Measurements from ENCODE around the gene QPCTL.
"Not testable (repeated sequence)": the region's sequence is repeated elsewhere in the genome, so short reads cannot be mapped to it uniquely, and the experiment has no call there.

Gene QPCTL

DNA sequence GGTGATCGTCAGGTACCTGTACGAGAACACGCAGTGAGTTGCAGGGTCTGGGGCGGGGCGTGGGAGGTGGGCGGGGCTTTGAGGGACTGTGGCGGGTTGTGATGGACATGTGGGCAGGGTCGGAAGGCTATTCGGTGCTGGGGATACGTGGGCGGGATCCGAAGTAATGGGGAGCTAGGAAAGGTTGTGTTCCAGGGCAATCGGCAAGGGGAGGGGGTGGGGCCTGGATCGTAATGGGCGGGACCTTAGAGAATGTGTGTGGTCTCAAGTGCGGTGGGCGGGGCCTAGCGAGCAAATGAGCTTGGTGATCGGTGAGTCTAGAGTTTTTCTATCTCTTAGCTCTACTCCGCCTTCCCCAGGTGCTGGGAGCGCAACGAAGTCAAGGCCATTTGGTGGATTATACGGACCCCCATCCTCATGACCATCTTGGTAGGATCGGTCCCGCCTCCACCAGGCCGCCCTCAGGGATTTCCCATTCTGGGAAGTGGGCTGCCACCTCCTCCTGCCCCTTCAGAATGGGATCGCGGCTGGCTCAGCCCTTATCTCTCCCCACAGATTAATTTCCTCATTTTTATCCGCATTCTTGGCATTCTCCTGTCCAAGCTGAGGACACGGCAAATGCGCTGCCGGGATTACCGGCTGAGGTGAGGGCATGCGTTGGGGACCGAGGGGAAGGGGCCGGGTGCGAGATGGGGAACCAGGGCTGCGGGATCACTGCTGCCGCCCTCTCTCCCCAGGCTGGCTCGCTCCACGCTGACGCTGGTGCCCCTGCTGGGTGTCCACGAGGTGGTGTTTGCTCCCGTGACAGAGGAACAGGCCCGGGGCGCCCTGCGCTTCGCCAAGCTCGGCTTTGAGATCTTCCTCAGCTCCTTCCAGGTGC is 14.9 kb upstream of the QPCTL start:
- peak; percentile 92 for DNase-seq

DNA sequence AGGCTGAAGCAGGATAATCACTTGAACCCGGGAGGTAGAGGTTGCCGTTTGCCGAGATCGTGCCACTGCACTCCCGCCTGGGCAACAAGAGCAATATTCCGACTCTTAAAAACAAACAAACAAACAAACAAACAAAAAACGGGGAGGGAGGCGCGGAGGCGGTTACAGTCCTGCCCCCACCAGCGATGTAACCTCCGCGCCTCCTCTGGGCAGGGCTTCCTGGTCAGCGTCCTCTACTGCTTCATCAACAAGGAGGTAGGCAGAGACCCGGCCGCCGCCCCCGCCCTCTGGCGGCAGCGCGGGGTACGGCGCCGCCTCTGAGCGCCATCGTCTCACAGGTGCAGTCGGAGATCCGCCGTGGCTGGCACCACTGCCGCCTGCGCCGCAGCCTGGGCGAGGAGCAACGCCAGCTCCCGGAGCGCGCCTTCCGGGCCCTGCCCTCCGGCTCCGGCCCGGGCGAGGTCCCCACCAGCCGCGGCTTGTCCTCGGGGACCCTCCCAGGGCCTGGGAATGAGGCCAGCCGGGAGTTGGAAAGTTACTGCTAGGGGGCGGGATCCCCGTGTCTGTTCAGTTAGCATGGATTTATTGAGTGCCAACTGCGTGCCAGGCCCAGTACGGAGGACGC is 11.0 kb upstream of the QPCTL start:
- peak; percentile 95 for DNase-seq

DNA sequence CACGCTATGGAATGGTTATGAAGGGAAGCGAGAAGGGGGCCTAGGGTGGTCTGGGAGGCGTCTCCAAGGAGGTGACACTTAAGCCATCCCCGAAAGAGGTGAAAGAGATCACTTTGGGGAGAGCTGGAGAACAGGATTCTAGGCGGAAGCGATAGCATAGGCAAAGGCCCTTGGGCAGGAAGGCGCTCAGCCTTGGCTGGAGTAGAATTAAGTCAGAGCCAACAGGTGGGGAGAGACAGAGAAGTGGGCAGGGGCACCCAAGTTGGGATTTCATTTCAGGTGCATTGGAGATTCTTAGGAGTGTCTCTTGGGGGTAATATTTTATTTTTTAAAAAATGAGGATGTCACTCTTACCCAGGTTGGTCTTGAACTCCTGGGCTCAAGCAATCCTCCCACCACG is 10.3 kb upstream of the QPCTL start:
- DNase-seq: no peak

- no peak for DNase-seq
Observed at GRCh38 chr19:45682908-45683307, 9.6 kb upstream of the QPCTL start.

GRCh38 chr19:45685045-45685444 is 7.4 kb upstream of the QPCTL start:
- DNase-seq: not testable (repeated sequence)

DNA sequence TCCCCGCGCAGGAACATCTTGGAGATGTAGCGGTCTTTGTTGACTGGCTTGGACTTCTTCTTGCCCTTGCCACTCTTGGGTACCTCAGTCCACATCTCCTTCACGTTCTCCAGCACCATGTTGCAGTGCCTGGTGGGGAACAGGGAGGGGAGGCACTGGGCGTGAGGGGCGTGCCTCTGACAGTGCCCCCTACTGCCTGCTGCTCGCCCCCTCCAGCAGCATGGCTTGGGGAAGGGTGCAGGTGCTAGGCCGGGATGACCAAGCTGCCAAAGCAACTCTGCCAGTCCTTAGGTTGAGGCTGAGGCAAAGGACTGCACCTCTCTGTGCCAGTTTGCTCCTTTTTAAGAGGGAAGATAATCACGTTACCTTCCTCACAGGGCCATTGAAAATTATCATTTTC is 4.9 kb upstream of the QPCTL start:
- DNase-seq: no peak

DNA sequence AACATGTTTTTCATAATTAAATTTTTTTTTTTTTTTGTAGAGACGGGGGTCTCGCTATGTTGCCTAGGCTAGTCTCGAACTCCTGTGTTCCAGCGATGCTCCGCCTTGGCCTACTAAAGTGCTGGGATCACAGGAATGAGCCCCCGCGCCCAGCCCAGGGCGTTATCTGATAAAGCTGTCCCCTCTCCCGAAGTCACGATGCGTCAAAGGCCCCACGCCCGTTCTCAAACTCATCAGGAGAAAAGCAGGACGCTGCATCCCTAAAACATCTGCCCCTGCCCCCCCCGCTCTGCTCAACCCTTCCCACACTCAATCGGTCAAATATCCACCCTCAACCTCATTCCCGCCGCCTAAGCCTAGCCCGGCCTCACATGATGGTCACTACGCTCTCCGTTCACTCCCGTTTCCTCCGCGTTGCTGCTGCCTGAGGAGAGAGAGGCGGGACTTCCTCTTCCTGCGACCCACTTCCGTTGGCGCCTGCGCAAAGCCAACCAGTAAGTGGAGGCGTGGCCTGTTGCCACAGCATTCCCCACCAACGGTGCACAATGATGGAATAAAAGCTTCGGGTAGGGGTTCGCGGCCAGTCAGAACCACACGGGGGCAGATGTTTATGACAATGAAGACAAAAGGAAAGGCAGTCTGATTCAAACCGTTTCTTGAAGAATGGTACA is 815 bp upstream of the QPCTL start, which contains the start of gene SNRPD2:
Gene SNRPD2 (minus strand): TSS at position 438 of the 671 bp plus-strand sequence. CDS start 65 bp downstream, at position 373.
- DNase-seq: peak; percentile 98

DNA sequence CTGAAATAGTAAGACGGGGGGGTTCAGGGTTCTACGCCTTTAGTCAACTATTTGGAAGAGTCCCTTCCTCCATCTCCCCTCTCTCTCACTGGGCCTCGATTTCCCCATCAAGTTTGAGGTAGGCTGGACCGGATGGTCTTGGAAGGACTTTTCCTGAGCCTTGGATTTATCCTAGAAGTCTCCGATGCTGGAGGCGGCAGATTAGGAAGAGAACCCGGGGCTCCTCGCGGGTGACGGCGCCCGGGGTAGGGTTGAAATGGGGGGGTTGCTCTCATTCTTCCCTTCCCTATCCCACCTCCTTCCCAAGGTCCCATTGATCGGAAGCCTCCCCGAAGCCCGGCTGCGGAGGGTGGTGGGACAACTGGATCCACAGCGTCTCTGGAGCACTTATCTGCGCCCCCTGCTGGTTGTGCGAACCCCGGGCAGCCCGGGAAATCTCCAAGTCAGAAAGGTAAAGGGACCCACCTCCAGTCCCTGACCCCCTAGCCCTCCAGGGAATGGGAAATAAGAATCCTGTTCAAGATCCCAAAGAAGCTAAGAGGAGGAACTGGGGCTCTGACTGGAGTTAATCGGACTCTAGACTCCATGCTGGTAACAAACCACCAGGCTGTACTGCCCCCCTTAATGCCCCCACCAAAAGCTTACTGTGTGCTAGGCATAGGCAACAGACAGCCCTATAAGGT is 781 bp downstream of the QPCTL start:
- DNase-seq: peak; percentile 92

GRCh38 chr19:45701676-45702075 is 9.2 kb downstream of the QPCTL start:
- no peak for DNase-seq

GRCh38 chr19:45705115-45705514 is 12.6 kb downstream of the QPCTL start:
- DNase-seq: no peak

DNA sequence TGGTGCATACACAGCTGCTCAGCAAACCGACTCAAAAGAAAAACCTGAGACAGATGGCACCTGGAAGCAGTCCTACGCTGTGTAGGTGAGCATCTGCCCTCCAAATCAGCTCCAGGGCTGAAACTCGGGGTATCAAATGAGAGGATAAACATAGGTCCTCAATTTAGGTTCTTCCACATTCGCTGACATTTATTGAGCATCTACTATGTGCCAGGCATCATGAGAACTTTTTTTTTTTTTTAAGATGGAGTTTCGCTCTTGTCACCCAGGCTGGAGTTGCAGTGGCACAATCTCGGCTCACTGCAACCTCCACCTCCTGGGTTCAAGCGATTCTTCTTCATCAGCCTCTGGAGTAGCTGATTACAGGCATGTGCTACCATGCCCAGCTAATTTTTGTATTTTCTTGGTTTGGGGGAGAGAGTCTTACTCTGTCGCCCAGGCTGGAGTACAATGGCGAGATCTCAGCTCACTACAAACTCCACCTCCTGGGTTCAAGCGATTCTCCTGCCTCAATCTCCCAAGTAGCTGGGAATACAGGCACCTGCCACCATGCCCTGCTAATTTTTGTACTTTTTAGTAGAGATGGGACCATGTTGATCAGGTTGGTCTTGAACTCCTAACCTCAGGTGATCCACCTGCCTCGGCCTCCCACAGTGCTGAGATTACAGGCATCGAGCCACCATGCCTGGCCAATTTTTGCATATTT is 13.4 kb downstream of the QPCTL start:
- no peak for DNase-seq

DNA sequence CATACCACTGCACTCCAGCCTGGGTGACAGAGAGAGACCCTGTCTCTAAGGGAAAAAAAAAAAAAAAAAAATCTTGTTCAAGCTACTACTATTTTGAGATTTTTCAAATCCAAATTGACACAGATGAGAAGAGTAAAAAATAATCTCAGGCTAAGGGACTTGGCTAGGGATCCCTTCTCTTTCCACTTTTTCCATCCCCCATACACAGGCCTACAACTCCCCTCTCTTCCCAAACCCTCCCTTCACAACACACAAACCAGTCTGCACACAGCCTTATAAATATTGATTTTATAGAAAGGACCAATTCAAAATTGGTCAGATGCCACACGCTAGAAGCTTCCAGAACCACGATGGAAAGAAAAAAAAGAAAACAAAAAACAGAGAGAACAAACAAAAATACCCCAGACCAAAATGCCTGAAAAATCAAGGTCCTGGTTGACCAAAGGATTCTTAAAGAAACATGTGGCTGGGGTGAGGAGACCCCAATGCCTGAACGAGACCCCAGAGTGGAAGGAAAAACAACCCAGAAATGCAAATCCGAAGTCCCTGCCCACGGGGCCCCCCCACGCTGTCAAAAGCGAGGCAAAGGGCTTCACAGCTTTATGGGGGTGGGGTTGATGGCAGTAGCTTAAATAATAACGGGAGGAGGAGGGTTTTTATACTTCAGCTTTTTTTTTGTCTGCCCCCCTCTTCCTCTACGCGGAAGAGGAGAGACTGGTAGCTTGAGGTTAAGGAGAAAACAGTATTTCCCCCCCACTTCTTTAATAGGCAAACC is 18.1 kb downstream of the QPCTL start:
- no peak for DNase-seq

DNA sequence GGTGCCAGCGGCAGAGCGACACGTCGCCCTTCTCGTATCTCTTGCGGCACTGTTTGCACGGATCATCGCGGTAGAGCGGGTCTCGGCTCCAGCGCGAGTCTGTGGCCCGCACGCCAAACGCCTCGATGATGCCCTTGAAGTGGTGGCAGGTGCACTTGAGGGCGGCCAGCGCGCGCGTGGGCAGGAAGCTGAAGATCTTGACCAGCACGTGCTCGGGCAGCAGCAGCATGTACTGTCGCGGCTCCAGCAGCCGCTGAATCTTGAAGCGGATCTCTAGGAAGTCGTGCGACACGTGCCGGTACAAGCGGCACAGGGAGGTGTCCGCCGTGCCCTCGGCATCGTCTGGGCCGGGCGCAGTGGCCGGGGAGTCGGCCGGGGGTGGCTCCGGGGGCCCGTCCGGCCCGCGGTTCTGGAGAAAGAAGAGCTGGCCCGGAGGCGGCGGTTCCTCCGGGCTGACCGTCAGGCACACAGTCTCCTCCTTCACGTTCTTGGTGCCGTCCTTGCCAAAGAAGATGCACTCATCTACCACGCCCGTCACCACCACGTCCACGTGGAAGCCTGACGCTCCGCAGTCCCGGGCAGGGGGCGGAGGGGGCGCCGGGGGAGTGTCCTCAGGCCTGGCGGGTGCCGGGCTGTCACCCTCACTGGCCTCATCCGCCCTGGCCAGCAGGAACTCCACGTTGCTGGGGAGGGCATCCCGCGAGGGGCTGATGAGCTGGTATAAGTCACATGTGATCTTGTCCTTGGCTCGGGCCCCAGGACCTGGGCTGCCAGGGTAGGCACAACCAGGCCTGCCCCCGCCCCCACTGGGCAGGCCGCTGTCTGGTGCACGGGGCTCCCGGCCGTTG is 19.6 kb downstream of the QPCTL start:
- no peak for DNase-seq

GRCh38 chr19:45712699-45713067 is 20.2 kb downstream of the QPCTL start:
- no peak for DNase-seq

- no peak for DNase-seq
Observed at GRCh38 chr19:45713141-45713540, 20.7 kb downstream of the QPCTL start.

DNA sequence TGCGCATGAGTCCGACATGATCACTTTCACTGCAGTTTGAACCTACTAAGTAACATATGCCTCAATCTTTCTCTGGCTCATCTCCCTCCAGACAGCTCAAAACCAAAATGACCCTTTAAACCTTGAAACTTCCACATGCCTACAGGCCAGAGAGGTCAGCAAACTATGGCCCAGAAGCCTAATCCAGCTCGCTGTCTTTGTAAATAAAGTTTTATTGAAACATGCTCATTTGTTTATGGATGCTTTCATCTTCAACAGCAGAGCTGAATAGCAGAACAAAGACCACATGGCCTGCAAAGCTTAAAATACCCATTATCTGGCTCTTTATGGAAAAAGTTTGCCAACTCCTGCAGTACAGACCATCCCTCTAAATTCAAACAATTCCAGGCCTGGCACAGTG is 22.7 kb downstream of the QPCTL start:
- DNase-seq: no peak

- peak; percentile 69 for DNase-seq
Observed at GRCh38 chr19:45716359-45717130, 24.1 kb downstream of the QPCTL start.

DNA sequence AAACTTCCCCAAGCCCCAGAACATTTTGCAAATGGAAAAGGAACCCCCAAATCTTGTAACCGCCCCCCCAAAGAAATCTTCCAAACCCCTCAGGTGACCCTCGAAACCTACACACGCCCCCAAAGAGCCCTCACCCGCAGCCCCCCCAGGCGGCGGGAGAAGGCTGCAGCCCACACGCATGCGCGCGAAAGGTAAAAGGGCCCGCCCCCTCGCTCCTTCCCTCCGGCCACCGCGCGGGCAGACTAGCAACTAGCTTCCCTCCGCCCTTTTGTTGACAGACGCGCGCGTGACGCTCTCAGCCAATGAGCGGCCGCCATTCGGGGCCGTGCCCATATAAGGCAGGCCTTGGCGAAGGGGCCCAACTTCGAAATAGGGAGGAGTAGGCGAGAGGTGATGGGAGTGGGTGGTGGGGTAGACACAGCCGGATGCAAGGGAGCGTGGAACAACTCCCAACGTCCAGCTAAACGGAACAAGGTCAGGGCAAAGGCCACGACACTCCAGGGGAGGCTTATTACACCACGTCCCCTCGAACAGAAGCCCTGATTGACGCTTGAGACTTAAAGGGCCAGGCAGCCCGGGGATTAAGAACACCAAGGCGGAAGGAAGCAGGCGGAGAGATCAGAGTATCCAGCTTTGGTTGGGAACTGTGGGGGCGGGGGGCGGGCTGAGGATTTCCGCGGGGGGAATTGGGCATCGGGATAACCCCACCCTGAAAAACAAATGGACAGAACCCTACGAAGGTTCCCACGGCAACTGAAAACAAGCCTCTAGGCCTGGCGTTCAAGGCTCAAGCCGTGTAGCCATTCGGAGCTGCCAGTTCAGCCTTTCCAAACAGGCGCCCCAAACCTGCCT is 24.9 kb downstream of the QPCTL start:
- DNase-seq: peak; percentile 99

All from activated effector memory CD4-positive, alpha-beta T cell treated with anti-CD3 and anti-CD28 coated beads, Interleukin-2, amount 50 U/mL, for 16 hours (primary cell).